NCI-H526 treated with DMSO at 0.1 percent for 48 hours (cell line): Measurements from ENCODE around the gene CDK5RAP2.
"Not testable (repeated sequence)": the region's sequence is repeated elsewhere in the genome, so short reads cannot be mapped to it uniquely, and the experiment has no call there.

Experiments
- DNase-seq: peaks from one replicate; lab custom pipeline; 2025; lab: John Stamatoyannopoulos, UW

CDK5RAP2 gene

DNA sequence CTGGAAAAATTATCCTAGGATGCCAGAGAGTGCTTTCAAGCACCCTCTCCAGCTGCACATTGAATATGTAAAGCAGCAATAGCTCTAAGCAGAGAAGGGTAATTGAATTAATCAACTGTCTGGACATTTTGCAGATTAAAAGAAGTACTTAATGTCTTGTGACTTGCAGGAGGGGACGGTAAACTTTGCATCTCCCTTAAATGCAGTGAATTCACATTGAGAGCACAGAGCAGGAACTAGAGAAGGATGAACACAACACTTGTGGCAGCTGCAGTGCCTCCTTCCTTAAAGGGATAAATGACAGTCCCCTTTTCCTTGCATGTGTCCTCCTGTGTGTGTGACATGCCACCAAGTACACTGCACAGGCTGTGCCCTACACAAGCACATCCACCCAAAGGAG, 7.4 kb upstream of the CDK5RAP2 start:
- DNase-seq, result peak; percentile 24

DNA sequence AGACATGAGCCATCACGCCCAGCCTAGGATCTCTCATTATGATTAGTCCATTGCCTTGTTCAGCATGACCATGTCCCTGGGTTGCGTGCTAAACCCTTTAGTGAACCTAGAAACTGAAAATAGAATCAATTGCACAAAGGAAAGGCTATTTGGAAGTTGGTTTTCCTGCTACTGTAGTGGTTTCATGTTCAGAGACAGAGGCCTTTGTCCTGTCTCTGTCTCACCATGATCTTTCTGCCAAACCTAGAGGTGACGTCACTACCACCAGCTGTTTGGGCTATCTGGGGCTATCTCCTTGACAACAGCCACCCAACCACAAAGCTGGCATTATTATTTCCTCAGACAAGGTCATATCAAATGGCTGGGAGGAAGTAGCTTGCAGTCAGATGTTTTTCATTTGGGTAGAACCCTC, 4.0 kb upstream of the CDK5RAP2 start:
- no peak for DNase-seq

DNA sequence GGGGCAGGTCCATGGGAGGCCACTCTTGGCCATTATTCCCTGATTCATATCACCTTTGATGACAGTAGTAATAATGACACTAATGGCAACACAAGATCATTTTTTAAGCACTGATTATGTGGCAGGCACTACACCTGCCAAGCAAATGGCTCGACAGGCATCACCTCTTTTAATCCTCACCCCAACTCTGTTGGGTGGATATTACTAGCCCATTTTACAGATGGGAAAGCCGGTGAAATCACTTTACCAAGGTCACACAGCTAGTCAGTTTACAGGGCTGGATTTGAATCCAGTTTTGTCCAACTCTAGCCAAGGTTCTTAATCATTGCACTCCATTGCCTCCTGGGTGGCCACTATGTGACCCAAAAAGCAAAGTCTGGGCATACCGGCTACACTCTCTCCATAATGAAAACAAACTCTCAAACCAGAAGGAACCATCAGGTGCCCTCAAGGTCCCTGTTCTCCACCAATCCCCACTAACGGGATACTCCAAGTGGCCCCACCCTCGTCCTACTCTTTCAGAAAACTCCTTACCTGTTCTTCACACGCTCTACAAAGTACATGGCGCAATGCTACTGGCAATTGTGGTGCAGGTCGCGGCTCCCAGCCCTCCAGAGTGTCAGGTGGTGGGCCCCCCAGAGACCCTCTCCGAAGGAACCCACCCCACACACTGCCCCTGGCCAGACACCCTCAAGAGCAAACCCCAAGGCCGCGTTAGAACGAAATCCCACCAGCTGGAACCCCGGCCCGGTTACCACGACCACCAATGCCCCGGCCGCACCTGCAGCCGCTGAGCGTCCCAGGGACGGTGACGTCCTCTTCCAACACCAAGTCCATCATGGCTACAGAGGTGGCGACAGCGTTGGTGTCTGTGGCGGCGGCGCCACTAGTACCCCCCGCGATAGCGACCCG, 572 bp downstream of the CDK5RAP2 start:
- no peak for DNase-seq

DNA sequence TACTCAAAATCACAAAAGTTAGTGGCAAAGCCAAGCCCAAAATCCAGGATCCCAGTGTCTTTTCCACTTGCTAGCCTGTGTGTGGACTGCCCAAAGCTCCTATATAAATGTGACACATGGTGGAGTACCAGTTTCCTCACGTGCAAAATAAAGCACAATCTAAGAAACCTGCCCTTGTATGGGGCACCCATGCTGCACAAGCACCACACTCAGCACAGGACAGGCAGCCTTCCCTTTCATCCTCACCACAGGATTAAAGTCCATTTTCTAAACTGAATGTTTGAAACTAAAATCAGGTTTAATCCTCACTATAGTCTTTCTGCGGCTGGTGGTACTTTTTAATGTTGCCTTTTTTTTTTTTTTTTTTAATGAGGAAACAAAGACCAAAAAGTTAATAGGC, 5.5 kb downstream of the CDK5RAP2 start:
- no peak for DNase-seq

DNA sequence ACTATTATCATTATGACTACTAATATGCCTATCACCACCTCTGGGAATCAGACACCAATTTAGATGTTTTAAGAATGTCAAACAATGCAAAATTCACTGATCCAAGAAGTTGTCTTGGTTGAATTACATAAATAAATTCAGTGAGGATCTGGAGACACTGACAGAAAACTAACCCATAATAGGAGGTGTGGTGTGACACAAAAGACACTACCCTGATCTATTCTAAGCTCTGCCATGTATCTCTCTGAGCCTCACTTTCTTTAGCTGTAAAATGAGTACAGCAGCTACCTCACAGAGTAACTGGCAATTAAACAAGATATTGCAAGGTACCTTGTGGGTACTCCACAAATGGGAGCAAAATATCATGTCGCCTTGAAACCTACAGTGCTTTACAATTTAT, 7.5 kb downstream of the CDK5RAP2 start:
- no peak for DNase-seq

DNA sequence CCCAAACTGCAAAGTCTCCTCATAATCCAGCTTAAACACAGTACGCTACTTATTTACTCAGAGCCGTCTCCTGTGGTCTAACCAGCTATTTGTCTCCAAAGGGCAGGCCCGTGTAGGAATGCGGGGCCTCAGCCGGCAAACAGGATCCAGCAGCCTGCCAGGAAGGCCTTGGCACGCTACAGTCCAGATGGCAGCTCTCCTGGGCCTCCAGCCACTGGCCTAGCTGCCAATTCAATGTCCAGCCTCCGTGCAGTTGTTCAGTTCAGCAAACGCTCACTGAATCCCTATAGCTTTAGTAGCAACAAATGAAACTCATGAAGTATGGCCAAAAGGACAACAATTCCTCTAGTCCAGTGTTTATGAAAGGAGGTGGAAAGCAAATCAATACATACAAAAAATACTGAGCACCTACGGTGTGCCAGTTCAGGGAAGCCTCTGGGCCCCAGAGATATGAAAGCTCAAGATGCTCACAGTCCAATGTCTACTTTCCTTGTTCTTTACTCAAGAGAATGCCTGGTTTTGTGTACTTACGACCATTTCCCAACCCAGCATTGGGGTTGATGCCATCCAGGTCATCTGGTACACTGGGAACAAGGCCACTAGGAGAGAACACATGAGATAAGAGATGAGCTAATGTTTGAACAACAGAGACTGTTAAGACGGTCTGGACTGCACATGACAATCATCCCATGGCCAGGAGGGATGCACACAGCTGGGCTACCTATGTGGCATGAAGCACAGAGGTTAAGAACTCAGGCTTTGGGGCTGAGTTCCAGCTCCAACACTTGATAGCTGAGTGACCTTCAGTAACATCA, 8.3 kb downstream of the CDK5RAP2 start:
- no peak for DNase-seq

DNA sequence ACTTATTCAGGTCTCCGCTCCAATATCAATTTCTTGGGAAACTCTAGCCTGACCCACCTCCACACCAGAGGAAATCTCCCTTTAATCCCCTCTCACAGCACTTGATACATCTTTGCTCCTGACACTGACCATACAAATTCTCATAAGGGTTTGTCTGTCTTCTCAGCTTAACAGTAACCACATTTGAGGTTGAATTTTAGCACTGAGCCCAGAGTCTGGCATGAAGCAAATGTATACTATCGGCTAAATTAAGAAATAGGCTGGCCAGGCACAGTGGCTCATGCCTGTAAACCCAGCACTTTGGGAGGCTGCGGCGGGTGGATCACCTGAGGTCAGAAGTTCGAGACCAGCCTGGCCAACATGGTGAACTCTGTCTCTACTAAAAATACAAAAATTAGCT, 9.7 kb downstream of the CDK5RAP2 start:
- no peak for DNase-seq

DNA sequence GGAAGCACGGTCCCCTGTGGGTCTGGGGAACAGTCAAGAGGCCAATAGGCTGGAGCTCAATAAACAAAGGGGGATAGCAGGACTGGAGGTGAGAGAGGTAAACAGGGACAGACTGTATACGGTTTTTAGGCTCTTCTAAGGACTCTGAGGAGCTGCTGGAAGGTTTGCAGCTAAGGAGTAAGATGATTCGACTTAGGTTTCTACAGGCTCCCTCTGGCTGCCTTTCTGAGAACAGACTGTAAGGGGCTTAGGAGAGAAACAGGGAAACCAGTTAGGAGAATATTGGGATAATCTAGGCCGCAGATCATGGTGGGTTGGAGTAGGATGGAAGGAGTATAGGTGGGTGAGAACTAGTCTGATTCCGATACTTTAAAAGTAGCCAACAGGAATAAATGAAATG, 10.4 kb downstream of the CDK5RAP2 start:
- no peak for DNase-seq

DNA sequence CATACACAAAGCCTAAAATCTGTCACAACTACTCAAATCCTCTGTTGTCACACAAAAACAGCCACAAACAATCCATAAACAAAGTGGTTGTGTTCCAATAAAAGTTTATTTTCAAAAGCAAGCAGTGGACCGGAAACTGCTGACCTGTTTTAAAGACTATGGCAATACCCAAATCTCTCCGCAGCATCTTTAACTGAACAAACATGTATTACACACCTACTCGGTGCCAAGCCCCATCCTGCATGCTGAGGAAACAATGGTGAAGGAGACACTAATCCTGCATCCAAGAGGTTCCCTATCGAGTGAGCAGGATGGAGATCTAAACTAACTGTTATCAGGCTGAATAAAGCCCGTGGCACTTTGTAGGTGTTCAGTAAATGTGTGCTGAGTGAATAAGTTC, 11.2 kb downstream of the CDK5RAP2 start:
- no peak for DNase-seq

DNA sequence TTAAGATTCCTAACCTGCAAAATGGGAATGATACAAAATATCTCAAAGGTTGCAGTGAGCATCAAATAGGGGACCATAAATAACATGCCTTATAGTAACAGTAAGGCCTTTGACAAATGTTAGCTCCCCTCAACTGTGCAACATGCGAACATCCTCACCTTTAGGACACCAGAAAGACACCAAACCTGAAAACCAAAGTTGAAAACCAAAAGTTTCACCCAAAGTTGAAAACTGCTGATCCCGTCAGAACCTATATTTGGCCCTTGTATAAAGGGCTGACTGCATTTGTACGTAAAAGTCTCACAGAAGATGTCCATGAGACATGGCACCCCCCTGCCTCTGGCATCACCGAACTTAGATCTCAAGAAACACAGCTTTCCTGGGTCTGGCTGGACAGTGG, 12.1 kb downstream of the CDK5RAP2 start:
- DNase-seq, result no peak

DNA sequence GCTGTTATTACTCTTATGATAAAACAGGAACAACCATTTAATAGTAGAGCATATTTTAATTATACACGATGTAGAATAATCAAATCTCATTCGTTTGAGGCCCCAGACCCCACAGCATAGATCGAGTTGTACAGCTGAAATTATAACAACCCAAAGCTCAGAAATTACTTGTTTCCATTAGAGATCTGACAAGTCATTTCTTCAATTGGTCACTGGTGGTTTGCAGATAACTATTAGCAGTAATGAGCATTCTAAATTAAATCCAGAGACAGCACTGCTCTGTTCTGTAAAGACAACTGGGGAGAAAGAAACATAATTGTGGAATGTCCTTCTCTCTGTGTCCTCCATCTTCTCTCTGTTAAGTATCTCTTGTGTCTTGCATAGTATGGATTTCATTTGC, 12.9 kb downstream of the CDK5RAP2 start:
- no peak for DNase-seq

DNA sequence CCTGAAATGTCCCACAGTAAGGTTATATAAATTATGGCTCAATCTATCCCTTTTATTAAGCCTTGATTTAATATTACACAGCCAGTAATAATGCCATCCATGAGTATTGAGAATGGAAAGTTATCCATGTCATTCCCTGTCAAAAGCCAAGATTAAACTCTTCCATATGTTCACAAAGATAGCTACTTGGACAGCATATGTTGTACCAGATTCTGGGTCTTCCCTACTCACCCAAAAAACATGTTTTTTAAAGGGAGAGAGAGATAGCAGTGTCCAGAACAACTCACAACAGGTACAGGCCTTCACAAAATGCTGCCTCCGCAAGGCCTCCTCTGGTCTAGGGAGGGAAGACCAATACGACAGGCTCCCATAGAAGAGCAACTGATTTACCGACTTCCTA, 15.4 kb downstream of the CDK5RAP2 start:
- DNase-seq, result no peak

DNA sequence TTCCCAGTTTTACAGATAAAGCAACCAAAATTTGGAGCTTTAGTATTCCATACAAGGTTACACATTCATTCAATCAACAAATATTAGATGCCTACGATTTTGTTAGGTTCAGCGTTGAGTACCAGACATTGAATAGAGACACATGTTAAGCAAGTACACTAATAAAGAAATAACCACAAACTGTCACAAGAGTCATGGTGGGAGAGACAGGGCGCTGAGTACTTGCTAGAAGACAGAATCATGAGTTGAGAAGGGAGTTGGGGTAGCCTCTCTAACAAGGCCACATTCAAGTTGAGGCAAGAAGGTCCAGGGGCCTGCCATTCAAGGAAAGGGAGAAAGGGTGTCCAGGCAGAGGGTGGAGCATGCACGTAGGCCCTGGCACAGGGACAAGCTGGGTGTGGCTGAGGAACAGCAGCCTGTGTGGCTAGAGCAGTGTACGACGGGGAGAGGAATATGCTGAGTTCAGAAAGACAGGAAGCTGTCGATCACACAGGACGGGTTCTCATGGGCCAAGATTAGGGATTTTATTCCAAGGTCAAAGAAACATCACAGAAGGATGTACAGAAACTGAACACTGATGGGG, 17.0 kb downstream of the CDK5RAP2 start:
- no peak for DNase-seq

DNA sequence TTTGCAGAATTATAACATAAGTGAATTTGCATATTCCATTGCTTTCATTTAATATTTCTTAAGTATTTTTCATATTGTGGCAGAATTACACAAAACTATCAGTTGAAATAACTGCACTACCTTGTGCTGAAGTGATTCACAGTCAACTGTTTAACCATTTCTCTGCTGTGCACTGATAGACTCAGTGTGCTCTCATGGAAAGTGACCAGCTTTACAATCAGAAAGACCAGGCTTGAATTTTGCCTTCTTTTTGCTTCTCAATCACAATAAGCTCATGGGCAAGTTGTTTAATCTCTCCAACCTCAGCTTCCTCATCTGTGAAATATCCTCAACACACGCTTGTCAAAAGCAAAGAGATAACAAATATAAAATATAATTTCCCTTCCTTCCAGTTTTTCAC, 18.3 kb downstream of the CDK5RAP2 start:
- no peak for DNase-seq

DNA sequence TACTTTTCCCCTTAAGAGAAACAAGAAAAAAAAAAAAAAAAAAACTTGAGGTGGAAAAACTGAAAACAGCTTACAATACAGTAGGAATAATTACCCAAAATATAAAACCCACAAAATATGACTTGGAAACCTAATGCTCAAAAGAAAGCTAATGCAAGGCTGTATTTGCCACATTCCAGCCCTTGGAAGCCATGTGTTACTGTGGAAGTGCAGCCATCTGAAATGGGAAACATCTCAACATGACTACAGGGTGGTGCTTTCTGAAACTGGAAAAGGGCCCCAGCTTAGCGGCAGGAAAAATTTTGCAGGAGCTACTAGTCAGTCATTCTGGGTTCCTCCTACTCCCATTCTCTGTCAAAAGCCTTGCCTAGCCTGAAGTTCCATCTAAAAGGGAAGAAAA, 20.4 kb downstream of the CDK5RAP2 start:
- DNase-seq, result no peak

DNA sequence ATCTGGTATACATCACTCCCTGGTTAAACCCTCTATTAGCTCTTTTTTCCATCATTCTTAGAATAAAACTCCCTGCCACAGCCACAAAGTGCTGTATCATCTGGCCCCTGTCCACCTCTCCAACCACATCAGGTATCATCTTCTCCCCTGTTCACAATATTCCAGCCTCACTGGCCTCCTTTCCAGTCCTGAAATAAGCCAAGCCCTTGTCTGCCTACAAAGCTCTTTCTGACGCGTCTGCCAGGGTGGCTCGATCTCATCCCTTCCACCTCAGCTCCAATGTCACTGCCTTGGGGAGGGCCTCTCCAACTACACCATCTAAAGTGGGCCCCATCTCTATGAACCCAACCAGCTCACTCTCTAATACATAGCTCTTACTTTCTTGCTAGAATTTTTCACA, 21.5 kb downstream of the CDK5RAP2 start:
- no peak for DNase-seq

DNA sequence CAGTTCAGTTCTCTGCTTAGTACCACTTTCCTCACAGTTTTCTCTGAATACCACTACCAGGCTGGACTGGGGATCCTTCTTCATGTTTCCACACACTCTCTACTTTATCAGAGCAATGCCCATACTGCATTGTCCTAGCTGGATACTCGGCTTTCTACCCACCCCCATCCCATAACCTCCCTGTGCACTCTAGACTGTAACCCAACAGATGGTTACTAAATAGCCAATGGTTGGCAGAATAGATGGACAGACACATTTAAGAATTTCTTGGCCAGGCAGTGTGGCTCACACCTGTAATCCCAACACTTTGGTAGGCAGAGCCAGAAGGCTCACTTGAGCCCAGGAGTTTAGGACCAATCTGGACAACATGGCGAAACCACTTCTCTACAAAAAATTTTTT, 22.8 kb downstream of the CDK5RAP2 start:
- DNase-seq, result no peak

DNA sequence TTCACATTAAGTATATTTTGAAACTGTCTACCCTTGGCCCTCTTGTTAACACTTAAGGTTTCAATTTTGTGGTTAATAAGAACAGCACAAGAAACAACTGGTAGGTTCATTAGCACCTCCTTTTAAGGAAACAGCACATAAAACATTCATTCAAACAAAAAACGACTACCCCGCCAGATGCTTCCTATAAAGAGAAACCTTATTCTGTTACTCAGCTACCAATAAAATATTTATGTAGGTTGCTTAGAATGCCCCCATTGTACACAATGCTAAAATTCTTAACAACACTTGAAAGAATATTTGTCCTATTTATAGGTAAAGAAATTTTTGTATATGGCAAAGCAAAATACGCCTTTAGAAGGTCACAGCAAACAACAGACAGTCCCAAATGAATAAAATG, 23.2 kb downstream of the CDK5RAP2 start:
- no peak for DNase-seq

DNA sequence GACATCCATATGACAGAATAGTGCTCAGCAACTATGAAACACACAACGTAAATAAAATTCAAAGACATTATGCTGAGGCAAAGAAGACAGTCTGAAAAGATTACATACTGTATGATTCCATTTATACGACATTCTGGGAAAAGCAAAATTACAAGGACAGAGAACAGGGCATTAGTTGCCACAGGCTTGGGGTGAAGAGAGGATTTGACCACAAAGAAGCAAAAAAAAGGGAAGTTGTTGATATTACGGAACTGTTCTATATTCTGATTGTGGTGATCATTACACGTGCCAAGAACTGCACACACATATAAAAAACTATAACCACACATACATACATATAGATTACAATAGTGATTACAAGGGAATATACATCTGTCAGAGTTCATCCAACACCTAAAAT, 24.1 kb downstream of the CDK5RAP2 start:
- no peak for DNase-seq

DNA sequence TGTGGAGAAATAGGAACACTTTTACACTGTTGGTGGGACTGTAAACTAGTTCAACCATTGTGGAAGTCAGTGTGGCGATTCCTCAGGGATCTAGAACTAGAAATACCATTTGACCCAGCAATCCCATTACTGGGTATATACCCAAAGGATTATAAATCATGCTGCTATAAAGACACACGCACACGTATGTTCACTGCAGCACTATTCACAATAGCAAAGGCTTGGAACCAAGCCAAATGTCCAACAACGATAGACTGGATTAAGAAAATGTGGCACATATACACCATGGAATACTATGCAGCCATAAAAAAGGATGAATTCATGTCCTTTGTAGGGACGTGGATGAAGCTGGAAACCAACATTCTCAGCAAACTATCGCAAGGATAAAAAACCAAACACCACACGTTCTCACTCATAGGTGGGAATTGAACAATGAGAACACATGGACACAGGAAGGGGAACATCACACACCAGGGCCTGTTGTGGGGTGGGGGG, 27.7 kb downstream of the CDK5RAP2 start:
- not testable (repeated sequence) for DNase-seq

DNA sequence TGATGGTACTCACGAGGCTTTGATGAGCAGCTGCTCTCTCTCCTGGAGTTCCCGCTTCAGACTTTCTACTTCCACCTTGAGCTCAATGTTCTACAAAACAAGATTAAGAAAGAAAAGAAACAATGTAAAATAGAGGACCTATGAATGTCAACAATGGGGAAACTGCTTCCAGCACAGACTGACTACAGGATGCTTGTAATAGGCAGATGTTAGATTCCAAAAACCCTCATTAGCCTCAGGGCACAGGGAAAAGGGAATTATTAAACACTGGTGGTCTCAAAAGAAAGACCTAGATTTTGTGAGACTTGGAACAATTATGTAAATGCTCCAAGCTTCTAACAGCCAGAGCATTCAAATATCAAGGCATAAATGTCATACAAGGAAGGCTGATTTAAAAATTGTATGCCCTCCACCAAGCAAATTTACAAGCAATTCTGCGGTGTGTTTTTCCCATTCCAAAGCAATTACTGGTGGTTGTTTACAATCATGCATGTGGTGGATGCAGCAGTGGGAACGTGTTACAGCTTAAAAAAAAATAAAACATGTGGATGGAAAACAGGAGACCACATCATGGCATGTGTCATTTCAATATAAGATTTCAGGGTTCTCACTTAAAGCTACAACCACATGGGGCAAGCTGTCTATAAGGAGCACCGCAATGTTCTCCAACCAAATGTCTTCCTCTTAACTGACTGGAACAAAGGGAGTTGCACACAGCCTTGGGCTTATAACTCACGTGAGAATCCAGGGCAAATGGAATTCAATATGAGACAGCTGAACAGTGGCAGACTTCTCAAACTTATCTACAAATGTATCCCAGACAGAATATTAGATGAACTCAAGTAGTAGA, 34.0 kb downstream of the CDK5RAP2 start:
- DNase-seq, result no peak

DNA sequence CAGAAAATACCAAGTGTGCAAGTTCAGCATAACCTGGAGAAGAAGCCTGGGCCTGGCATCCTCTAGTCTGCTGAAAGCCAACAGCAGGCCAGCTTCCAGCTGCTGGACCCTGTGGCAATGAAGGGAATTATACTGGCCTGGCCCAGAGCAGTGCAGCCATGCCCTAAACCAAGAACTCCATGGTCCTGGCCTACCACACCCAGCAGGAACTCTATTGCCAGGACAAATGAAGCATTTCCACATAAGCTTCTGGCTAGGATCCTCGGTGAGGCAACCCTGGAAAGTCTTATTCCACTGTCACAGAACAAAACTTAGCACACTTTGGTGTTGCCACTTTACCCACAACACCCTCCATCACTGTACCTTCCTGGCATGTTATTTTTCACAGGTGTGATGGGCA, 35.5 kb downstream of the CDK5RAP2 start:
- no peak for DNase-seq
